ENCODE data around the gene SIX5. TPM values are rescaled to one million over a fixed set of nuclear protein-coding genes. Genes with fewer than 3 reads are reported as not detected.

The SIX5 gene
- total RNA-seq, 1 experiment from 2014 or later = 26.0 TPM

GRCh38 chr19:45767881-45768654 lies 984 bp downstream of the SIX5 start (continued):
- no peak for TF ChIP-seq CTCF (IDR thresholded peaks at IDR 0.05)
- TF ChIP-seq ELF4 (CRISPR knock-in tag; IDR thresholded peaks at IDR 0.05; ENCODE audit: low read depth) = 0 out of 2 replicates have a peak, but pooled peaks have one; percentile 33
- peak; percentile 84; the same call in 1 of the 2 replicates for TF ChIP-seq HMGXB4 (CRISPR knock-in tag; IDR thresholded peaks at IDR 0.05)
- TF ChIP-seq CREM (CRISPR knock-in tag; IDR thresholded peaks at IDR 0.05) = no peak; the same call in 1 of the 2 replicates
- TF ChIP-seq ZNF396 (CRISPR knock-in tag; IDR thresholded peaks at IDR 0.05; ENCODE audit: borderline replicate concordance) = no peak
- 0 out of 2 replicates have a peak, but pooled peaks have one; percentile 61 for TF ChIP-seq ATF1 (CRISPR knock-in tag; IDR thresholded peaks at IDR 0.05)

GRCh38 chr19:45767410-45767880 lies 1.6 kb downstream of the SIX5 start:
- ATAC-seq (no peak), DNase-seq (ENCODE audit: low spot score) (peak; percentile 69)
- Mint-ChIP-seq H3K9me3 (no peaks in the 10 kb centered on the region), H3K4me1 (peaks cover 26% of the 10 kb centered on the region), H3K4me3 (peak overlapping the region; percentile 79), H3K27ac (peak overlapping the region; percentile 32; the same call in 1 of the 2 replicates), H3K27me3 (ENCODE audit: low read depth) (no peaks in the 10 kb centered on the region; the same call in 1 of the 2 replicates), H3K36me3 (no peaks in the 10 kb centered on the region)
- POLR2A ChIA-PET = interaction anchor here (0.7 to 4.8 kb wide), 10 partner anchors 32 to 369 kb away, joined by 3 to 115 read pairs (median 5); partner anchors contain the start of genes EML2, FBXO46, QPCTL and SNRPD2
- TF ChIP-seq ATF6 (CRISPR knock-in tag; IDR thresholded peaks at IDR 0.05) (no peak), ZNF416 (CRISPR knock-in tag; IDR thresholded peaks at IDR 0.05) (no peak), ZNF423 (CRISPR knock-in tag; IDR thresholded peaks at IDR 0.05) (peak; percentile 75), ARID4B (CRISPR knock-in tag; IDR thresholded peaks at IDR 0.05; ENCODE audit: borderline replicate concordance) (no peak; the same call in 1 of the 2 replicates), MAX (CRISPR knock-in tag; IDR thresholded peaks at IDR 0.05) (peak; percentile 69; the same call in 1 of the 2 replicates), SP1 (CRISPR knock-in tag; conservative IDR thresholded peaks at IDR 0.05) (peak; percentile 66), FOXK1 (CRISPR knock-in tag; IDR thresholded peaks at IDR 0.05) (peak; percentile 99), MYBL2 (CRISPR knock-in tag; IDR thresholded peaks at IDR 0.05) (peak; percentile 46; the same call in 1 of the 2 replicates), ZBTB43 (CRISPR knock-in tag; IDR thresholded peaks at IDR 0.05) (0 out of 2 replicates have a peak, but pooled peaks have one; percentile 44)
- CTCF ChIA-PET = interaction anchor here (0.5 to 5.6 kb wide), 14 partner anchors 13 to 310 kb away, joined by 3 to 175 read pairs (median 6); partner anchors contain the start of genes DMPK, FOXA3, QPCTL and SNRPD2

All from WTC11 (cell line).